HG02852 (cell line): ENCODE measurements around the gene CALR3.

Source experiments
- ATAC-seq: cut with Tn5 transposase; IDR thresholded peaks from one replicate; pipeline ENCODE4 v1.9.1; 2021; ENCODE audit warnings: mild to moderate bottlenecking, moderate library complexity; ENCODE audit not compliant: unreplicated experiment

The CALR3 gene

DNA sequence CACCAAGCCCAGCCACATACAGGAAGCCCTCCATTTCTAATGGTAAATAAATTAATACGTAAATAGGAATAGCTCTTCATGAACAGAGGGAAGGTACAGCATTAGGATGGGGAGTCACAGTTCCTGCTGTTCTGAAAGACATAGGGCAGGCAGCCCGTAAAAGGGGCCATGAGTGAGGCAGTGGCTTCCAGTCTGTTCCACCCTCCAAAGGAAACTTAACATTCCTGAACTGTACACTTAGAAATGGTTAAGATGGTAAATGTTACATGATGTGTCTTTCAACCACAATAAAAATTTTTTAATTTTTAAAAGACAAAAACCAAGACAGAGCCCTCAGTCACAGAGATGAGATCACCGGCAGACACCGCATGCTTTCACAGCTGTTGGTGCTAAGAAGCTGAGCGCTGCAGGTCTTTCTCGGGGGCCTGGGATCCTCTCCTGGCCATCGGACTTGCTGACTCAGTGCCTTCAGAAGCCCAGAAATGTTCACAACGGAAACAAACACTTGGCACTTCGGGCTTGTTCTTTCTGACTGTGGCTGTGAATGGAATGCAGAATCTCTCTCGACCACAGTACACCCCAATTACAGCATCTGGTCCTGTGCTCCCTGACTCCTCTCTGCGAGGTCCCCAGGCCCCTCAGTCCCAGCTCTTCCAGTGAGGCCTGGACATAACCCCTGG is 60.6 kb downstream of the CALR3 start:
- no peak for ATAC-seq

GRCh38 chr19:16433986-16434385 is 62.0 kb downstream of the CALR3 start:
- ATAC-seq = no peak

DNA sequence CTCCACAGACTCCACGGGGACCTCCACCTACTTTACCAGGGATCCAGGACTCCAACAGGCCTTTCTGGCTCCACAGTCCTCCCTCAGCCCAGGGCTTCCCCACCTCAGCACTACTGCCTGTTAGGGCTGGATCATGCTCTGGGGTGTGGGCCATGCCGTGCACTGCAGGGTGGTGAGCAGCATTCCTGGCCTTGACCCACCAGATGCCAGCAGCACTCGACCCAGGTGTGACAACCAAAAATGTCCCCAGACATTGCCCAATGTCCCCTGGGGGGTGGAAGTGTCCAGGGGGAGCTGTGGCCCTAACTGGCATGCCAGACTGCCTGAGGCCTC is 66.2 kb downstream of the CALR3 start:
- ATAC-seq = no peak

- ATAC-seq = no peak
These were observed 66.8 kb downstream of the CALR3 start for GRCh38 chr19:16429066-16429758.
